Measurements from ENCODE around the gene G3BP1.

DNA sequence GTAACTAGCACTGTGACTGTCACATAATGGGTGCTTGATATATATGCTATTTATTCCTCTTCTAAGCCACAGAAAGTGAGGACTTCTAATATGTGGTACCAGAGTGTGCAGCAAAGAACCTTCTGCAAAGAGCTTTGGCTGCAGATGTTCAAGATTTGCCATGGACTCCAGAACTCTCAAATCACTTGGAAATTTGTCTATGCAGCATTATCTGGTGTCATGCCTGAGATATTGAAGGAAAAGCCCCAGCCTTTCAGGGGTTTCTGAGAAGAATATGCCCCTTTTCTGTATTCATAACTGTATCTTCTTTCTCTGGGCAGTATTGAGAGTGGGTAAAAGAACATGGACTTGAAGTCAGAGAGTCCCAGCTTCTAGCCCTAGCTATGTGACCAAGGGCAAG, 4.8 kb upstream of the G3BP1 start:
- TF ChIP-seq, protein P1, sequence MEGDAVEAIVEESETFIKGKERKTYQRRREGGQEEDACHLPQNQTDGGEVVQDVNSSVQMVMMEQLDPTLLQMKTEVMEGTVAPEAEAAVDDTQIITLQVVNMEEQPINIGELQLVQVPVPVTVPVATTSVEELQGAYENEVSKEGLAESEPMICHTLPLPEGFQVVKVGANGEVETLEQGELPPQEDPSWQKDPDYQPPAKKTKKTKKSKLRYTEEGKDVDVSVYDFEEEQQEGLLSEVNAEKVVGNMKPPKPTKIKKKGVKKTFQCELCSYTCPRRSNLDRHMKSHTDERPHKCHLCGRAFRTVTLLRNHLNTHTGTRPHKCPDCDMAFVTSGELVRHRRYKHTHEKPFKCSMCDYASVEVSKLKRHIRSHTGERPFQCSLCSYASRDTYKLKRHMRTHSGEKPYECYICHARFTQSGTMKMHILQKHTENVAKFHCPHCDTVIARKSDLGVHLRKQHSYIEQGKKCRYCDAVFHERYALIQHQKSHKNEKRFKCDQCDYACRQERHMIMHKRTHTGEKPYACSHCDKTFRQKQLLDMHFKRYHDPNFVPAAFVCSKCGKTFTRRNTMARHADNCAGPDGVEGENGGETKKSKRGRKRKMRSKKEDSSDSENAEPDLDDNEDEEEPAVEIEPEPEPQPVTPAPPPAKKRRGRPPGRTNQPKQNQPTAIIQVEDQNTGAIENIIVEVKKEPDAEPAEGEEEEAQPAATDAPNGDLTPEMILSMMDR (IDR thresholded peaks at IDR 0.05), result no peak
- TF ChIP-seq POLR2A (IDR thresholded peaks at IDR 0.05), result no peak
